HG02798 (cell line): Measurements from ENCODE around the gene CTNND2.
"Not testable (repeated sequence)": the region's sequence is repeated elsewhere in the genome, so short reads cannot be mapped to it uniquely, and the experiment has no call there.

Experiments used
- ATAC-seq: cut with Tn5 transposase; IDR thresholded peaks from one replicate; pipeline ENCODE4 v1.9.1; 2021; ENCODE audit warnings: mild to moderate bottlenecking; ENCODE audit not compliant: unreplicated experiment, poor library complexity

CTNND2 gene

DNA sequence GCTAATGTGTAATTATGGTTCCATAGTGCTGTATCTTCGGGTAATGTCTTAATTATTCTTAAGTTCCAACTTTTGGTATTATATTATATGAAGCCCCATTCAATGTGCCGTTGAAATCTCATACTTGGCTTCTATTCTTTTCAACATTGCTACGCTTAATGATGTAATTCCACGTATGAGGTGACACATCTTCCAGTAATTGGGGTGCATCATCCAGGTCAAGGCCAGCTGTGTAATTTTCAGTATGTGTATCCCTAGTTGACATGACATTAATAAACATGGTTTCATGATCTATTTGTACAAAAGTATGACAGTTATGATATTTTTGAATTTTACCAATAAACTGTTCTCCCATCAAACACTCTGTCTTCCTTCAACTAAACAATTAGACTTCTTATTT lies 546.3 kb downstream of the CTNND2 start:
- ATAC-seq = no peak

DNA sequence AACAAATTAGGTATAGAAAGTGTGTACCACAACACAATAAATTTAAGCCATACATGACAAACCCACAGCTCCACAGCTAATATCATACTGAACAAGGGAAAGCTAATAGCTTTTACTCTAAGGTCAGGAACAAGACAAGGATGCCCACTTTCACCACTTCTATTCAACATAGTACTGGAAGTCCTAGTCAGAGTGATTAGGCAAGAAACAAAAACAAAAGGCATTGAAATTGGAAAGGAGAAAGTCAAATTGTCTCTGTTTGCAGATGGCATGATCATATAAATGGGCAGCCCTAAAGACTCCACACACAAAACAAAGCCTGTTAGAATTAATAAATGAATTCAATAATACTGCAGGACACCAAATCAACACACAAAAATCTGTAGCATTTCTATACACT lies 548.8 kb downstream of the CTNND2 start:
- ATAC-seq = no peak

DNA sequence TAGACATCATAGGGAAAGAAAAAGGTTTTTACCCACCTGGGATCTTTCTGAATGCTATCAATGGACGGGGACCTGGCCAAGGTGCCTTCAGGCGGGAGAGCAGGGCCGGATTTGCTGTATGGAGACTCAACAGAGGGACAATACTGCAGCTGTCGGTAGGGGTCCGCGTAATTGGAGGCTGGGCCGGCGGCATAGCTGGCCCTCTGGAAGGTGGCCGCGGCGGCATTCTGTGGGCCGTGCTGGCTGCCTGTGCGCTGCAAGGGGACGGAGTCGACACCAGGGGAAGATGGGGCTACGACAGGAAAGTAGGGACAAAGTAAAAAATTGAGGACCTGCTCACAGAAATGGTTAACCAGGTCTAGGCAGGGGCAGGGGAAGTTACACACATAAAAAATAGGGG lies 557.9 kb downstream of the CTNND2 start:
- no peak for ATAC-seq

DNA sequence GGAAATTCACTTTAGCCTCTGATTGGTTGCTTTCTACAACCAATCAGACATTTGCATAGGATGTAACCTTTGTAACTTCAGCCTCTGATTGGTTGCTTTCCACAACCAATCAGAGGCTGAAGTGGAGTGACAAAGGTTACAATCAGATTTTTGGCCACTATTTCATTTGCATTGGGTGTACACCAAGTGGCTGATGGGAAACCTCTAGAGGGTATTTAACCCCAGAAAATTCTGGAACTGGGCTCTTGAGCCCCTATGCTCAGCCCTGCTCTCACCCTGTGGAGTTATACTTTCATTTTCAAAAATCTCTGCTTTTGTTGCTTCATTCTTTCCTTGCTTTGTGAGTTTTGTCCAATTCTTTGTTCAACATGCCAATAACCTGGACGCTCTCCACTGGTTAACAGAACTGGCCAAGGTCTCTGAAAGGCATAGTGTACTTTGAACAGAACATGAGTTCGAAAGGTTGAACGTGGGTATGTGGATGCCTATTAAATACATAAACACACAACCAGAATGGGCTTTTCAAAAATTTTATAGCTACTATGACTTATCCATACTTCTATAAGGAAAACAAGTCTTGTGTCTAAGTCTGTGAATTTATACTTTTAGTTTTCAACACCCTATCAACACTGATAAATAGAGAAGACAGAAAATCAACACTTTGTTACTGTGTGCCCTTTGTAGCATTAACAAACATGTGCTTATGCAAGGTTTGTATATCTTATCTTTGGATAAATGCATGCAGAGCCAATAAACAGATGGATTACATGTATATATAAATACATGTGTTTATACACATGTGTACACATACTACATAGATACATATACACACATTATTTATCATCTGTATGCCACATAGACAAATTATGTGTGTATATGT lies 568.1 kb downstream of the CTNND2 start:
- no peak for ATAC-seq

DNA sequence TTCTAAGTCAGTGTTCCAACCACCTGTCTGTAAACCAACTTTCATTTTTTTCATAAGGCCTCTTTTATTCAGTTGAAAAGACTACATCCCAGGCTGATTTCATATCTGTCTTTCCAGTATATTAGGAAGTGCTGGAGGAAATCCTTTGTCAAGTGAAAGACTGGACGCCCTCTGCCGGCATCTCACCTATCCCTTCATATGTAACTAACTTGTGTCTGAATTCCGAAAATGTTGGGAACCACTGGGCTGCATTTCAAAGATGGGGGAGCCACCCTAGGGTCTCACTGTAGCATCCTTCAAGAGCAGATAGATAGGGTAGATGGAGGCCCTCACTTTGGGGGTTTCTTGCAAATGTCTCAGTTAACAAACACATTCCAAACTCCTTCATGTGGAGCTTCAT lies 569.8 kb downstream of the CTNND2 start:
- ATAC-seq = no peak

DNA sequence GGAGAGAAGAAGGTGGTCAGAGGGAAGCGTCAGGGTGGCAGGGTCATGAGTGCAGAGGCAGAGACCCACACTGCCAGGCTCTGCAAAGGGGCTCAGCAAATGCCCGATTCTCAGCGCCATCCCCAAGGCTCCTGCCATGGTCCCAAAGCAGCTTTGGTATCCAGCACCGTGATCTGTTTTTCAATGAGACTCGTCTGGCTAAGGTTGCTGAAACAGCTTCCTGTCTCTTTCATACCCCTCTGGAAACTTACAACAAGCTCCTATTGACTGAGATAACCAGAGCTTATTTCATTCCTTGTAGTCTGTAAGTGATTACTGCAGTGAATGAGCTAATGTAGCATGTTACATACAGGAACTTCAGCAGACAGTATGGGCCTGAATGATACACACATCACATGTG lies 574.6 kb downstream of the CTNND2 start:
- no peak for ATAC-seq

DNA sequence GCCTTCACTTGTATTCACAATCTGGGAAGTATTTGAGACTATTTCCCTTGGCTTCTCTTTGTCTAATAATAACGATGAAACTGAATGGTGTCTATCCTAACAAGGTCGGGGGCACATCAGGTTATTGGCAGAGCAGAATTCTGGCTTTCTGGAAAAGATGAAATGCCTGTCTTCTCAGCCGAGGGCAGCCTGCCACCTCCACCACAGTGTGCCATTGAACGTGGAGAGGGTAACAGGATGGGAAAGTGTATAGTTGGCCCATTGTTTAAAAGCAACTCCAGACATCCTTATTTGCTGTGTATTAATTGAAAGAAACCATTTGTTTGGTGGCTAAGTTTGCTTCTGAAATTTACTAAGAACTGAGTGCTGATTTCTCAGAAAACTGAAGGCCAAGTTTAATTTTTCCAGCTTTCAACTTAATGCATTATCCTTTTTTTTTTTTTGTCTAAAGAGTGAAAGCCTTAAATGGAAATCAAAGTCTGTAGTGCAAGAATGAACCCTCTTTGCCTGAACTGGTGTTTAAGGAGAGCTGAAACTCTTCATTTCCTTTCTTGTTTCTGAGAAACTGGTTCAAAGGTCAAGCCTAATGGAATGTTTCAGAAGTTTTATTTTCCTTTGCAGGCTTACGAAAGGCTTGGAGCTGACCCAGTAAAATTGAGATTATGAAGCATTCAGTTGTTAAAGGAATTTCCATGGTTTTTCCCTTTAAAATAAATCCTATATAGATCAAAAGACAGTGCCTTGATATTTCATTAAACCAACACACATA lies 579.5 kb downstream of the CTNND2 start:
- no peak for ATAC-seq

DNA sequence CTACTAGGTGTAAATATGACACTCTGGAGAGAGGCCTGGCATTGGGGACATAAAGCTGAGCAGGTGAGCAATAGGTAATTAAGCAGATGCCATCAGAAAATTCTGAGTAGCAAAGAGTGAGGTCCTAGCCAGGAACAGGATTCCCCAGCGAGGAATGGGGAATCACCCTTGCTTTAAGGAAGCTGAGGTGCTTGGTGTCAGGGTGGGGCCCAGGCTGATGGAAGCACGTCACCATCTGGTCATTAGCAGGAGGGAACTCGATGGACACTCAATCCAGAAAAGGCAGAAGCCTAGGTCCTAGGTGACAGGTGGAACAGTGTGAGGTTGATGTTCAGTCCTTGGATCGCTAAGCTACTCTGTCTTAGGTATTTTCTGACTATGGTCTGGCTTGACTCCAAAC lies 580.5 kb downstream of the CTNND2 start:
- no peak for ATAC-seq

DNA sequence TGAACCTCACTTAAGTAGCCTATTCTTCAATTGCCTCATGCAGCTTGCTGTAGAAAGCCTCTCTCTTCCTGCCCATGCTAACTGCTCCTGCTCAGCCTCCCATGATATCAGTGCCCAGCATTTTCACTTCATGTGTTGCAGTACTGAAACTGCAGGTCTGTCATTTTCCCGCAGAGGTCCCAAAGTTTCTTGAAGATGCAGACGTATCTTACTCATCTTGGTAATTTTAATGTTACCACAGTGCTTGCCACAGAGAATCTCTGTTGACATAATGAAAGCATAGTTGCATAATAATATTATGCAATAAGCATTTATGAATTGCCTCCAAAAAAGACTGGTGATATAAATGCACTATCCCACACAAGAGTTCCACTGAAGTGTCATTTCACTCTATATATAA lies 582.1 kb downstream of the CTNND2 start:
- no peak for ATAC-seq

DNA sequence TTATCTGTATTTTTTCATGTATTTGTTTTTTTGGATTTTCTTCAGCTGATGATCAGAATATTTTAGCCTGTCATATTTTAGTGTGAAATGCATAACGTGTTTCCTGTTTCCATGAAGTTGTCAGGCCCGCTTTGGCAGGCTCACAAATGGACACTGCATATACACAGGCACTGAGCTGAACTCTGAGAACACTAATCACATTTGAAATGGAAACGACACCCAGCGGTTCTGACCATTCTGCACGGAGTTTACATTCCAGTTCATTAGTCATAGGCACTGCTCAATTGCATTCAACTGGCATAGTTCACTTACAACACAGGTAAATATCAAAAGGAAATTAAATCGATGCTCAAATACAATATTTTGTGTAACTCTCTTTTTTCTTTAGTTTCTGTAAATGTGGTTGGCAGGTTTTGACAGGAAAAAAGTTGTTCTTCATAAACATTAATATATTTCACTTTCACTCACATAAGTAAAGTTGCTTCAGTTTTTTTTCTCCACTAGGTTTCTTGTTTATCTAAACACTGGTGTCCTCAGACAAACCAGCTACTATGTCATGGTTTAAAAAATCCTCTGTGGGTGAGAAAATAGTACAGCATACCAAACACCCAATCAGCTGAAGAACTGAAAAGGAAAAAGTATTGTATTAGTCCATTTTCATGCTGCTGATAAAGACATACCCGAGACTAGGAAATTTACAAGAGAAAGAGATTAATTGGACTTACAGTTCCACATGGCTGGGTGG lies 584.2 kb downstream of the CTNND2 start:
- ATAC-seq = no peak

DNA sequence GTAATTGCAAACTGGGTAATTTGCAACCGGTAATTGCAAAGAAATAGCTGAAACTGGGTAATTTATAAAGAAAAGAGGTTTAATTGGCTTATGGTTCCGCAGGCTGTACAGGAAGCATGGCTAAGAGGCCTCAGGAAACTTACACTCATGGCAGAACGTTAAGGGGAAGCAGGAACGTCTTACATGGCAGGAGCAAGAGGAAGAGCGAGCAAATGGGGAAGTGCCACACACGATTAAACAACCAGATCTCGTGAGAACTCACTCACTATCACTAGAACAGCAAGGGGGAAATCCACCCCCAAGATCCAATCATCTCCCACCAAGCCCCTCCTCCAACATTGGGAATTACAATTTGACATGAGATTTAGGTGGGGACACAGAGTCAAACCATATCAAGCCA lies 590.6 kb downstream of the CTNND2 start:
- ATAC-seq = not testable (repeated sequence)

DNA sequence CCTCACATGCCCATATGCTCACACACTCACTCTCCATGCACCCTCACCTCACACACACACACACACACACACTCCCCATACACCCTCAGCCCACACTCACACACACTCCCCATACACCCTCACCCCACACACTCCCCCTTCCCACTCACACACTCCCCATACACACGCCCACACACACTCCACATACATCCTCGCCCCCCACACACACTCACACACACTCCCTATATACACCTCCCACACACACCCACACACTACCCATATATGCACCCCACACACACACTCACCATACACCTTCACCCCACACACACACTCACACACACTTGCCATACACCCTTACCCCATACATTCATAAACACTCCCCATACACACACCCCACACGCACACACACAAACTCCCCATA lies 592.5 kb downstream of the CTNND2 start:
- ATAC-seq = no peak

DNA sequence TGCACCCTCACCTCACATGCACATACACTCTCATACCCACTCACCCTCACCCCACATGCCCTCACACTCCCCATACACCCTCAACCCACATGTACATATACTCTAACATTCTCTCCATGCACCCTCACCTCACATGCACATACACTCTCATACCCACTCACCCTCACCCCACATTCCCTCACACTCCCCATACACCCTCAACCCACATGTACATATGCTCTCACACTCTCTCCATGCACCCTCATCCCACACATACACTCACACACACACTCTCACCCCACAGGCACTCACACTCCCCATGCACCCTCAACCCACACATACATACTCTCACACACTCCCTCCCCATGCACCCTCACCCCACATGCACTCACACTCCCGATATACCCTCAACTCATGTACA lies 593.0 kb downstream of the CTNND2 start:
- ATAC-seq = no peak

DNA sequence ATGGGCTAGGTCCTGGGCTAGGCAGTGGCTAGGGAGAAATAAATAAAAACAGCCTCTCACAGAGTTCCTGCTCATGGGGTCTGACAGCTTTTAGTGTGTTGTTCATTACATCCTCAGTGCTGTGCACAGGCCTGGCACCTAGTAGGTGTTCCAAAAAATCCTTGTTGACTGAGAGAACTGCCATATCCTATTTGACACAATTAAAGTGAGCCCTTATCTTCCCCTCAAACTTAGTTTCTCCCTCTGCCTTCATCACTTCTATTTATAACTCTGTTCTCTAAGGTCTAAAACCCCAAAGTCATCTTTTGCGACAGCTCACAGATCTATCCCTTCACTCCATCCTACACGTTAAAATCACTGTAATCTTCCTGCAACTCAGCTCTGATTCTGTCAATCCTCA lies 594.1 kb downstream of the CTNND2 start:
- ATAC-seq = no peak

DNA sequence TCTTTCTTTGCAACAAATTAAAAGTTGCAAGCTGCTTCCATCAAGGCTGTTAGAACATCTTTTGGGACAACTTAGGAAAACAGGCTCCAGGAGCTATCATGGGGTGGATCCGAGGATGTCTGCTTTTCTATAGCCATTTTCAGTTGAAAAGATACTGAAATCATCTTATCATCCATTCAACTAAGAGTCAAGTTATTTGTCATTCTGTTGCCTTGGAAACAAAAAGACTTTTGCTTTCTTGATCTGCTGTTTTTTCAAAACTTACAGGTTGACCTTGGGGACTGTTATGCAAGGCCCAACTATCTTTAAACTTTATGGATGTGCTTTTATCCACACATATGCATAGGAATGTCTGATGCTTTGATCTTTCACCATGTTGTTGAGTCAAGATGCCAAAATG lies 597.9 kb downstream of the CTNND2 start:
- no peak for ATAC-seq

DNA sequence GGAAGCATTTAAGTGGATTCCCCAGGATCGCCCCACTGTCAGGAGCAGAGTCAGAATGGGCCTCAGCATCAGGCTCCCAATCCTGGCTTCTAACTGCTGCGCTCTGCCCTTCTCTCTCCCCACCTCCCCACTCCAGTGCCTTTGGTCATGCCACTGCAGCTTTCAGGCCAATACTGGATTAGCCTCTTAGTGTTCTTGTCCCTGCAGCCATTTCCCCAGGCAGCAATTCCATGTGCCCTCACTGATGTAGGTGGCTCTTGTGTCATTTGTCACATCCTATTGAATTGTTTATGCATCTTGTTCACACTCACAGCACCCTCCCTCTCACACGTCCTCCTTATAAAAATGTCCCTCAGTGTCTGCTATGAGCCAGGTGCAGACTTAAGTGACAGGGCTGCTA lies 599.0 kb downstream of the CTNND2 start:
- ATAC-seq = no peak

DNA sequence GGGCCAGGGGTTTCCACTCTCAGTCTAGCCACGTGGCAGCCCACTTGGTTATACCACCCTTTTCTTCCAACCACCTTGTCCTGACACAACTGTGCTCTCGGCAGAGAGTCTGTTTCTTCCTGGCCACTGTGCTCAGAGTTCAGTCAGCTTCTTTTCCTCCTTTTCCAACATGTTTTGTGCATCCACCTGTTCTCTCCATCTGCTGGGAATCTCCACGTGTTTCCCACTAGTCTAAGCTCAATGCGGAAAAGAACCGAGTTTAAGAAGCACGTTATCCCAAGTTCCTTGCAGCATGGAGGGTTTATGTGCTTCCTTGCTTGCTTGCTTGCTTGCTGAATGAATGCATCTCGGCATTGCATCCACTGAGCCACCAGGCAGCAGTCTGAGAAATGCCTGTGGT lies 599.6 kb downstream of the CTNND2 start:
- ATAC-seq = no peak

DNA sequence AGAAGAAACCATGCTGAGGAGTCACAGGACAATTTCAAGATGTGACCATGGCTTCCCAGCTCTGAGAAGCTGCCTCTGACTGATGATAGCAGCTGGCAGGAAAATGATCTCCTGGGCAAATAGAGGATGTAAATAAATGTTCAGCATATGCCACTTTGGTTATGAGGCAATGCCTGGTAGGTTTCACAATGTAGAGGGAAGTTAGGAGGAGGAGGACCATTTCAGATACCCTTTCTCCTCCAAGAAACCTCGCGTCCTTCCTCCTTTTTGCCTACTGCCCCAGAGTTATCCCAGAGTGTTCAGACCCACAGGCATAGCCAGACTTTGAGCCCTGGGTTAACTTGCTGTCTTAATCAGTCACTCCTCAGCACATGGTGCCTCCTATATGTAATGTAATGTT lies 601.6 kb downstream of the CTNND2 start:
- no peak for ATAC-seq

DNA sequence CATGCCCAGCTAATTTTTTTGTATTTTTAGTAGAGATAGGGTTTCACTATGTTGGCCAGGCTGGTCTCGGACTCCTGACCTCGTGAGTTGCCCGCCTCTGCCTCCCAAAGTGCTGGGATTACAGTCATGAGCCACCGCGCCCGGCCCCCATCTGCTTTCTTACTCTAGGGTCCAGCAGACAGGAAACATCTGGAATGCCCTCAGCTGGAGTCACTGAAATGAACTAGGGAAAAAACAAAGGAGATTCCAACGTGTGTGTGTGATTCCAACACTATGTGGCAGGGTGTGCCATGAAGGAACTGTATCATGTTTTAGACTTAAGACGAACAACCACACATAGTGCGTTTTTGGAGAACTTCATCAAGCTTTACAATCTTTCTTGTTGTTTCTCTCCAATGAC lies 603.1 kb downstream of the CTNND2 start:
- ATAC-seq = no peak

DNA sequence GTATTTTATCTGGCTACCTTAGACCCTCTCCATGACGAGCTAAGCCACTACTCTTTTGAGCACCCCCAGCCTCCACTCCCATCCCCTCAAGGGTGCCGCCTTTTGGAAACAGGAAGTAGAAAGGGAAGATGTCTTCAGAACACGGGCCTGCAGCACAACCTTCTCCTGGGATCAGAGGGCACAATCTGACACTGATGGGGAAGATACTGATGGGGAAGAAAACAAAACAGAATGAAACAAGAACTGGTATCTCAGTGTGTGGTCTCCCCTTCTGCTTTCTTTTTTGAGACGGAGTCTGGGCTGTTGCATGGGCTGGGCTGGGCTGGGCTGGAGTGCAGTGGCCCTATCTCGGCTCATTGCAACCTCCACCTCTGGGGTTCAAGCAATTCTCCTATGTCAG lies 603.5 kb downstream of the CTNND2 start:
- no peak for ATAC-seq

DNA sequence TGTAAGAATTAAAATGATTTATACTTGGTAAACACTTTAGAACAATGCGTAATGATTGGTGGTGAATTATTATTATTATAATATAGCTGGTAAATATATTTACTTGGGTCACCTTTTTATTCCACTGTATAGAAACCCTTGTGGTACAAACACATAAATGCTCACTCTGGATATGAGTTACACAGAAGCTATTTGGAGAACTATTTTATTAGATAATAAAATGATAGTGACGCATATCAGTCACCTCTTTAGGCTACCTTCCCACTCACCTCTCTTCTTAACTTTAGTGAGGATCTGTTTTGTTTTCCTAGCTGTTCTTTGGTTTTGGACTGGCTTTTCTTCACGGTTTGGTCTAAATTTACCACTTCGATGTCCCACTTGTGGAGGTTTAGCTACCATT lies 605.4 kb downstream of the CTNND2 start:
- ATAC-seq = no peak
